Activated CD4-positive, alpha-beta T cell treated with anti-CD3 and anti-CD28 coated beads, Interleukin-2, Interleukin-4, amounts not matched to agents 100 ng/mL and 50 ng/mL, durations not matched to agents 16 hours and 8 hours (primary cell): Measurements from ENCODE around the gene UGGT2.
A peak's percentile ranks its signal among the peaks of the same experiment; 100 is the strongest.
"Not testable (repeated sequence)": the region's sequence is repeated elsewhere in the genome, so short reads cannot be mapped to it uniquely, and the experiment has no call there.

ENCODE experiments used
- DNase-seq: peaks from one replicate; pipeline ENCODE4 v3.0.0-alpha.2; 2020; ENCODE audit warnings: low spot score

Gene UGGT2

GRCh38 chr13:96046449-96047126 is 6.6 kb downstream of the UGGT2 start:
- not testable (repeated sequence) for DNase-seq

- no peak for DNase-seq
Observed at GRCh38 chr13:96044238-96044637, 9.0 kb downstream of the UGGT2 start.

- DNase-seq, result no peak
Observed at GRCh38 chr13:96041326-96042110, 11.7 kb downstream of the UGGT2 start.

- DNase-seq, result no peak
Observed at GRCh38 chr13:96036515-96036914, 16.7 kb downstream of the UGGT2 start.

GRCh38 chr13:96034662-96035061 is 18.5 kb downstream of the UGGT2 start:
- DNase-seq, result no peak

- DNase-seq, result no peak
Observed at GRCh38 chr13:96033220-96034015, 19.8 kb downstream of the UGGT2 start.

- DNase-seq, result no peak
Observed at GRCh38 chr13:96032717-96033116, 20.5 kb downstream of the UGGT2 start.

GRCh38 chr13:96029002-96029401 is 24.2 kb downstream of the UGGT2 start:
- no peak for DNase-seq

GRCh38 chr13:96027496-96027895 is 25.7 kb downstream of the UGGT2 start:
- no peak for DNase-seq

- DNase-seq, result no peak
Observed at GRCh38 chr13:96025283-96025682, 27.9 kb downstream of the UGGT2 start.

- no peak for DNase-seq
Observed at GRCh38 chr13:96020931-96021330, 32.3 kb downstream of the UGGT2 start.

- peak; percentile 28 for DNase-seq
Observed at GRCh38 chr13:96020155-96020575, 33.0 kb downstream of the UGGT2 start.

- DNase-seq, result no peak
Observed at GRCh38 chr13:96018135-96018534, 35.1 kb downstream of the UGGT2 start.

GRCh38 chr13:96011291-96011872 is 41.8 kb downstream of the UGGT2 start:
- DNase-seq, result no peak

GRCh38 chr13:96003304-96003703 is 49.9 kb downstream of the UGGT2 start:
- no peak for DNase-seq

GRCh38 chr13:96002322-96003131 is 50.7 kb downstream of the UGGT2 start:
- no peak for DNase-seq

- DNase-seq, result no peak
Observed at GRCh38 chr13:96000069-96000468, 53.1 kb downstream of the UGGT2 start.

GRCh38 chr13:95987841-95988240 is 65.4 kb downstream of the UGGT2 start:
- DNase-seq, result no peak

GRCh38 chr13:95982144-95982543 is 71.1 kb downstream of the UGGT2 start:
- no peak for DNase-seq

- not testable (repeated sequence) for DNase-seq
Observed at GRCh38 chr13:95972651-95973050, 80.5 kb downstream of the UGGT2 start.

GRCh38 chr13:95970878-95971277 is 82.3 kb downstream of the UGGT2 start:
- DNase-seq, result no peak
